Measurements from ENCODE around the gene CCDC24.

GRCh38 chr1:44030605-44031251 is 39.3 kb downstream of the CCDC24 start:
- peak; percentile 16 for TF ChIP-seq CTCF (IDR thresholded peaks at IDR 0.05; ENCODE audit: low read length)
- TF ChIP-seq EZH2 (optimal IDR thresholded peaks at IDR 0.05; ENCODE audit: low read depth, low read length): no peak

All from MM.1S (cell line).